SU-DHL-6 (cell line): ENCODE results near the gene SEMA6D.

ENCODE experiments used
- H2AFZ ChIP-seq: fragments of 200-600 bp; sonication (generic); 2 replicates; pipeline ENCODE4 v1.6.1; 2014; ENCODE audit warnings: low read depth, mild to moderate bottlenecking, moderate library complexity, mixed read lengths, antibody characterized with exemption, low read length; ENCODE audit not compliant: severe bottlenecking
- H3F3A ChIP-seq: fragments of 200-600 bp; shearing (Covaris generic); 2 replicates; pipeline ENCODE4 v1.6.0; 2016; ENCODE audit warnings: antibody characterized with exemption, mild to moderate bottlenecking; ENCODE audit not compliant: insufficient read depth
- H3K27ac ChIP-seq: fragments of 200-600 bp; sonication (generic); 2 replicates; pipeline ENCODE4 v1.5.1; 2016; ENCODE audit warnings: low read depth, mild to moderate bottlenecking, low read length, moderate library complexity, mixed read lengths
- H3K27me3 ChIP-seq: fragments of 200-600 bp; sonication (generic), shearing (Covaris generic); 2 replicates; pipeline ENCODE4 v1.6.0; 2014; ENCODE audit warnings: mild to moderate bottlenecking, low read length
- H3K36me3 ChIP-seq: fragments of 200-600 bp; sonication (generic); 2 replicates; pipeline ENCODE4 v1.6.1; 2014; ENCODE audit warnings: mild to moderate bottlenecking, low read length, mixed read lengths
- H3K4me2 ChIP-seq: fragments of 300-600, 200-600 bp; shearing (Covaris generic), sonication (generic); 2 replicates; pipeline ENCODE4 v1.6.0; 2014; ENCODE audit warnings: low read length, low read depth, mild to moderate bottlenecking; ENCODE audit not compliant: poor library complexity, severe bottlenecking
- H3K4me3 ChIP-seq: fragments of 200-600 bp; sonication (generic); 2 replicates; pipeline ENCODE4 v1.5.1; 2014; ENCODE audit warnings: antibody characterized with exemption, low read length, mild to moderate bottlenecking, mixed read lengths; ENCODE audit not compliant: insufficient read depth, poor library complexity, severe bottlenecking
- H3K79me2 ChIP-seq: fragments of 200-600 bp; sonication (generic); 2 replicates; pipeline ENCODE4 v1.6.1; 2014; ENCODE audit warnings: mild to moderate bottlenecking, low read length, moderate library complexity; ENCODE audit not compliant: insufficient read depth
- H3K9ac ChIP-seq: fragments of 200-600 bp; sonication (generic); 2 replicates; pipeline ENCODE4 v1.7.0; 2014; ENCODE audit warnings: mild to moderate bottlenecking, low read length
- H3K9me2 ChIP-seq: fragments of 200-600 bp; sonication (generic); replicated peaks from 2 replicates; pipeline ENCODE4 v1.6.1; 2014; ENCODE audit warnings: low read length; ENCODE audit not compliant: insufficient read depth
- H3K9me3 ChIP-seq: fragments of 200-600 bp; sonication (generic); 2 replicates; pipeline ENCODE4 v1.6.1; 2014; ENCODE audit warnings: low read length, mixed read lengths; ENCODE audit not compliant: insufficient read depth
- H4K20me1 ChIP-seq: fragments of 200-600 bp; sonication (generic); 2 replicates; pipeline ENCODE4 v1.6.1; 2014; ENCODE audit warnings: low read depth, mild to moderate bottlenecking, antibody characterized with exemption, low read length, moderate library complexity, mixed read lengths
- EZH2phosphoT487 ChIP-seq: fragments of 200-600 bp; sonication (generic), shearing (Covaris generic); conservative IDR thresholded peaks from 2 replicates; pipeline ENCODE4 v1.6.1; 2018; ENCODE audit warnings: mild to moderate bottlenecking, antibody characterized with exemption, low read length, moderate library complexity, mixed read lengths
- TF ChIP-seq, protein P1 (sequence below): fragments of 200-600 bp; sonication (generic); IDR thresholded peaks from one replicate; pipeline ENCODE4 v1.5.1; 2017; ENCODE audit warnings: antibody characterized with exemption, mild to moderate bottlenecking, low read length, moderate library complexity; ENCODE audit not compliant: insufficient read depth, poor library complexity, severe bottlenecking

Gene SEMA6D

DNA sequence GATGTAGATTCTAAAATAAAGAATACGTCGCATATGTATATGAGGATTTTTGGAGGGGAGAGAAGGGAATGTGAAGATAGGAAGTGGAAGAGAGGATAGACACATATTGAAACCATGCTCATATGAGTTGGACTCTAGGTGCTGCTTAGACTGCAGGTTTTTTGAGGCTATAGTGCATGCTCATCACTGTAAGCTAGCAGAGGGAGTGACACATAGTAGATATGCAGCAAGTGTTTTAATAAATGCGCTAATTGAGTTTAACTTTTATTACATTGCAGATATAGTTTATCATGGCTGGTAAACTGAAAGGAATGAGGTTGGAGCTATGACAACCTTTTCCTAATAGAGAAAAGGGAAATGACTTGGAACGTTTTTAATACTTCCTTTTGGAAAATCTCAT, 7.7 kb downstream of the SEMA6D start:
- Histone ChIP-seq H3K79me2 (no peaks in the 10 kb centered on the region), H3K27ac (no peak overlapping the region), H3F3A (no peaks in the 10 kb centered on the region), H3K27me3 (no peaks in the 10 kb centered on the region), H2AFZ (no peak overlapping the region), H3K4me2 (no peak overlapping the region), H3K9ac (no peak overlapping the region), H3K9me3 (no peaks in the 10 kb centered on the region), H4K20me1 (no peaks in the 10 kb centered on the region), H3K4me3 (no peak overlapping the region), H3K36me3 (no peaks in the 10 kb centered on the region), H3K9me2 (no peaks in the 10 kb centered on the region)
- TF ChIP-seq, protein P1, sequence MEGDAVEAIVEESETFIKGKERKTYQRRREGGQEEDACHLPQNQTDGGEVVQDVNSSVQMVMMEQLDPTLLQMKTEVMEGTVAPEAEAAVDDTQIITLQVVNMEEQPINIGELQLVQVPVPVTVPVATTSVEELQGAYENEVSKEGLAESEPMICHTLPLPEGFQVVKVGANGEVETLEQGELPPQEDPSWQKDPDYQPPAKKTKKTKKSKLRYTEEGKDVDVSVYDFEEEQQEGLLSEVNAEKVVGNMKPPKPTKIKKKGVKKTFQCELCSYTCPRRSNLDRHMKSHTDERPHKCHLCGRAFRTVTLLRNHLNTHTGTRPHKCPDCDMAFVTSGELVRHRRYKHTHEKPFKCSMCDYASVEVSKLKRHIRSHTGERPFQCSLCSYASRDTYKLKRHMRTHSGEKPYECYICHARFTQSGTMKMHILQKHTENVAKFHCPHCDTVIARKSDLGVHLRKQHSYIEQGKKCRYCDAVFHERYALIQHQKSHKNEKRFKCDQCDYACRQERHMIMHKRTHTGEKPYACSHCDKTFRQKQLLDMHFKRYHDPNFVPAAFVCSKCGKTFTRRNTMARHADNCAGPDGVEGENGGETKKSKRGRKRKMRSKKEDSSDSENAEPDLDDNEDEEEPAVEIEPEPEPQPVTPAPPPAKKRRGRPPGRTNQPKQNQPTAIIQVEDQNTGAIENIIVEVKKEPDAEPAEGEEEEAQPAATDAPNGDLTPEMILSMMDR, result no peak
- TF ChIP-seq EZH2phosphoT487, result no peak

DNA sequence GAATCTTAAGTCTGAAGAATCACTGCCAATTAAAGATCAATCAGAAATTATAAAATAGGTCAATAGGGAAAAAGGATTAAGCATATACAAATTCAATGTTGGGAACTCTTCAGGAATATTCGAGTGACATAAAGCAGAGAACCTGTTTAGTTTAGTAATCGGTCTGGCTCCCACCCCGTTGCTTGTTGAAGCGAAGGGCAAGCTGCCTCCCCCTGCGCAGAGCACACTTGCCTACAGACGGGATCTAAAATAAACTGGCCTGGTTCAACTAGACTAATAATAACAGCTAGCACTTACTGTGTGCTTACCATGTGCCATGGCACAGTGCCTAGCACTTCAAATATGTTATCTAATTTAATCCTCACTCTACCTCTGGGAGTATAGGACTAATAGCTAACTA, 8.6 kb downstream of the SEMA6D start:
- Histone ChIP-seq H3K9me2 (no peaks in the 10 kb centered on the region), H3K27me3 (no peaks in the 10 kb centered on the region), H3K79me2 (no peaks in the 10 kb centered on the region), H3K4me3 (no peak overlapping the region), H3F3A (no peaks in the 10 kb centered on the region), H3K9me3 (no peaks in the 10 kb centered on the region), H4K20me1 (no peaks in the 10 kb centered on the region), H2AFZ (no peak overlapping the region), H3K9ac (no peak overlapping the region), H3K4me2 (no peak overlapping the region), H3K36me3 (no peaks in the 10 kb centered on the region), H3K27ac (no peak overlapping the region)
- no peak for TF ChIP-seq EZH2phosphoT487
- TF ChIP-seq, protein P1, result no peak

DNA sequence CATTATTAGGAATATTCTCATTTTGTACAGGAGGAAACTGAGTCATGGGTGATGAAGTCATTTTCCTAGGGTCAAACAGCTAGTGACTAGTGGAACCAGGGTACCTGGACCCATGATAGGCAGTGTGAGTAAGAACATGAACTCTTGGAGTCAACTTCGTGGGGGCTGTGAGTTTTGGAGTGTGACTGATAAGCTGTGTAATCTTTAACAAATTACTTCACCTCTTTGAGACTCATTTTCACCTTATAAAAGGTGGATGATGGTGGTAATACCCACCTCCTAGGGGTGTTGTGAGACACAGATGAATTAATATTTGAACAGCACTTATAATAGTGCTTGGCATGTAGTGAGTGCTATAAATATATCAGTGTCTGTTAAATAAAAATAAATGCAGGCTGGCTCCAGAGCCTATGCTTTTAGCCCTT, 9.1 kb downstream of the SEMA6D start:
- Histone ChIP-seq H2AFZ (no peak overlapping the region), H3K9ac (no peak overlapping the region), H3K27ac (no peak overlapping the region), H3K9me3 (no peaks in the 10 kb centered on the region), H3K36me3 (no peaks in the 10 kb centered on the region), H3F3A (no peaks in the 10 kb centered on the region), H3K4me2 (no peak overlapping the region), H3K9me2 (no peaks in the 10 kb centered on the region), H3K79me2 (no peaks in the 10 kb centered on the region), H3K4me3 (no peak overlapping the region), H3K27me3 (no peaks in the 10 kb centered on the region), H4K20me1 (no peaks in the 10 kb centered on the region)
- TF ChIP-seq EZH2phosphoT487, result no peak
- TF ChIP-seq, protein P1, result no peak
